ENCODE measurements around the gene ACTR2.
A peak's percentile ranks its signal among the peaks of the same experiment; 100 is the strongest.

ACTR2 gene

DNA sequence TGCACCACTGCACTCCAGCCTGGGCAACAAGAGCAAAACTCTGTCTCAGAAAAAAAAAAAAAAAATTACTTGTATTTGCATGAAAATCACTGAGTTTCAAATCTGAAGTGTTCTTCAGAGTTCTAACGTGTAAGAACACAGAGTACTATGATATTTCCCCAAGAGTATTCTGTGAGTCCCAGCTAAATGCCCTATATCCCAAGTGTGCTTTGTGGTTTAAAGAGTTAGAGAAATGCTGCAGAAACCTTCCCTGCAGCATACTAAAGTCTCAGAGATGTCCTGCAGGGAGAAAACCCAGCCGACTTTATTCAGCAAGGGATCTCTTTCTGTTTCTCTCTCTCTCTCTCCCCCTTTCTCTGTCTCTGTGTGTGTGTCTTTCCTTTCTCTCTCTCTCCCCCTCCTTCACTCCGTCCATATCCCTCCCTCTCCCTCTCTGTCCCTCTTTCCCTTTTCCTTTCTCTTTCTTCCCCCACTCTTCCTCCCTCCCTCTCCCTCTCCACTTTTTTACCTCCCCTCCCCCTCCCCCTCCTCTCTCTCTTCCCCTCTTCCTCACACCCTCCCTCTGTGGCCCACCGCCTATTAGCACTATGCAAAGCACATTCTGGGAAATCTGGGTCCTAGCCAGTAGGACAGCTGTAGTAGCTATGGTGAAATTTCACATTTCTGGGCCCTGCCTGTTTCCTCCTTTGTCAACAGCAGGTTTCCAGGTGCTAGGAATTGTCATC lies 54.2 kb downstream of the ACTR2 start:
- DNase-seq, result no peak

DNA sequence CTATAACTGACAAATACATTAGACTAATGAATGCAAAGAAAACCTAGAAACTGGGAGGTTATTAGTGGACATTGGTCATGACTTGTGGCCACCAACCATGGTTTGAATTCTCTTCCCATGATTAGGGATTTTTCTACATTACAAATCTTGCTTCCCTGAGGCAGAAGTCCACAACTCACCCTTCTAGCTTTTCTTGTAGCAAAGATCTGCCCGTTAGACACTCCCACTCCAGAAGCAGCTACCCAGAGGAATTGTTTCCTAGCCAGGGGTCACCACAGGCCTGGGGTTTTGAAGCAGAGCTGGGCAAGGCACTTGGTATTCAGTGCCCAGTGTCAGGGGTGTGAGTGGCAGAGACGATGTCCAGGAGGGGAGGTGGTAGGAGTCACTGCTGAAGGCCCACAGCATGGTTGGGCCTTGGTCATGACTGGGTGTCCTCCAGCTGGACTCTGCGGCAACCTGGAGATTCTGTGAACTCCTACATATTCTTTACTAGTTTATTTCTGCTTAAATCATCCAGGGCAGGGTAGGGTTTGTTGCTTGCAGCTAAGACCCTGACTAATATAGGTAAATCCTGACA lies 54.9 kb downstream of the ACTR2 start:
- DNase-seq, result no peak

DNA sequence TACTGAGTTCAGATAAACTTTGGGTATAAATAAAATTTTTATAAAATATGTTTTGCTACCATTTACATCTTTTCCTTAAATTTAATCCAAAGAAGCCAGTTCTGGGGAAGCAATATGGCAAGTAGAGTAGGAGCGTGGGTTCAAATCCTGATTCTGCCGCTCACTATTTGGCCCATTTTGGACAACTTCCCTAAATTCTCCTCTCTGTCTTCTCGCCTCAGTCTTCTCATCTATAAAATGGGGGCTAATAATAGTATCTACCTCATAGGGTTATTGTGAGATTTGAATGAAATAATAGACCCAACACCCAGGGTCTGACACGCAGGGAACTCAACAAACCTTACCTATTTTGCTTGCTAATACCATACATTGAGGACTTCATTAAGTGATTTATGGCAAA lies 59.7 kb downstream of the ACTR2 start:
- no peak for DNase-seq

DNA sequence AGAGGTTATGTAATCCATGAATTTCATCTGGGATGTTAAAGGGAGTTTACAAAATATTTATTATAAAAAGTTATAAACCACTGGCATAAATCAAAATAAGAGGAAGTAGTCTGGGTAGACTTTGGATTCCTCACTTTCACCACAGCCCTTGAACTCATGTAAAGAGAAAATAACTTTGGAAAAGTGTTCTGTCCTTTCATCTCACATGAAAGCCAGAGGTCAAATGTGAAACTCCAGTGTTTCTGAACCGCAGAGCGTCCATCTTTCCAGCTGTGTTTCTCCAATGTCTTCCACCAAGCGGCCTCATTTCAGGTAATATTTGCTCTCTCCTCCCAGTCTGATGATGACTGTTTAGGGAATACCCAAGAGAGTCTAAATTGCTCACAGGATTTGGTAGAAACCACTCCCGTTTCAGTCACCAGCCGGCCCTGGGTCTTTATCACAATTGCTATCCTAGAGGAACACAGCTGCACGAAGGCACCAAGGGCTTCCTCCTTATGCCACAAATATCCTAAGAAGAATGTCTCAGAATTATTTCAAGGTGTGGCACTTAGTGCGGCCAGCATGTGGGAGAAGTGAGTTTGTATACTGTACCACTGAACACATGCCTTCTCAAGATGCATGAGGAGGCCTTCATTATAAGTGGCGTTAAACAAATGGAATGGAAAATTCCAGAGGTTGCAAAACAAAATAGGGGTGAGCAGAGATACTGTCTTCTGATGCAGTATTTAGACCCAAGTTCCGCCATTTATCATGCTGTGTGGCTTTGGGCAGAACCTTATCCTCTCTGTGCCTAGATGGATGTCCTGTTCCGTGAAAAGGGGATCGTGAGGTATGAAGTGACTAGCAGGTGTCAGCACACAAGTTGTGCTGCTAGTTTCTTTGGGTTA lies 63.8 kb downstream of the ACTR2 start:
- DNase-seq, result no peak

DNA sequence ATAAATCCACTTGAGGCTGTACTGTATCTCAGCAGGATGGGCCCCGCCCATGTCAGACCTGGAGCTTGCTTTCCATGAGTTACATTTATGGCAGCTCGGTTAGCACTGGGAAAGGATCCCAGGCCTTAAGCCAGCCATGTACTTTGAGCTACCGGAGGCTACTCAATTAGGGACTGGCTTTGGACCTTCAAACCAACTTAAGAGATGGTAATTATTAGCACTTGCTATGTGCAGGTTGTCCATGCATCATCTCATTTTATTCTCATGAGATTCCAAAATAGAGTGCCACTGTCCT lies 64.4 kb downstream of the ACTR2 start:
- DNase-seq, result no peak

DNA sequence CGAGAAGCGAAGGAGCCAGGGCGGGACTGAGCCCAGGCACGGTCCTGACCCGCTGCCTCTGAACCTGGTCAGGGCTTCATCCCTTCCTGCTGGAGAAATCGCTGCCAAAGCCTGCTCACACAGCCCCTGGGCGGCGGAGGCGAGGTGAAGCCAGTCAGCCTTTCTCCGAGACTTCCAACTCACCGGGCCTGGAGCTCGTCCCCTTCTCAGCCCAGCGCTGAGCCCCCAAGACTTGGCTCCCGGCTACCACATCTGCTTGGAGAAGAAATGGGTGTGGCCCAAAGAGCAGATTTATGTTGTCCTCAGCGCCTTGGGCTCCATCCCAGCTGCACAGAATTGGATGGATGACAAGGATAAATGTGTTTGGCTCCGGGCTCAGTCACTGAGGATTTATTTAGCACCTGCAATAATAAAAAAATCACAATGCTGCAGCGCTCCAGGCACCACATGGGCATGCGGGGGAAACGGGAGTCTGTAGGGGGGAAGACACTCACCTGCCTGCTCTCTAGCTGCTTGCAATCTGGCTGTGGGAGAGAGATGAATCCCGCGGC lies 64.9 kb downstream of the ACTR2 start:
- DNase-seq, result no peak

DNA sequence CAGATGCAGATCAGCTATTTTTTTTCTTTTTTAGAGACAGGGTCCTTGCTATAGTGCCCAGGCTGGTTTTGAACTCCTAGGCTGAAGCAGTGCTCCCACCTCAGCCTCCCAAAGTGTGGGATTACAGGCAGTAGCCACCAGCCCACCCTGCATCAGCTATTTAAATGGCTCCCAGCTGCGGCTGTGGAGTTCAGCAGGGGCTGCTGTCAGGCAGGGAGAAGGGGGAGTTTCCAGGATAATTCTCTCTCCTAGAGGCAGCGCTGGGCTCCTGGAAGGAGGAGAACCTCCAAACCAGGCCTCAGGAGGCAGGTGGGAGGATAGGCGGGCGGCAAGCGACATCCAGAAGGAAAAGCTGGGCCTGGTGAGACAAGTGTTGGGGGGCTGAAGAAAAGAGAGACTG lies 65.7 kb downstream of the ACTR2 start:
- DNase-seq, result no peak

DNA sequence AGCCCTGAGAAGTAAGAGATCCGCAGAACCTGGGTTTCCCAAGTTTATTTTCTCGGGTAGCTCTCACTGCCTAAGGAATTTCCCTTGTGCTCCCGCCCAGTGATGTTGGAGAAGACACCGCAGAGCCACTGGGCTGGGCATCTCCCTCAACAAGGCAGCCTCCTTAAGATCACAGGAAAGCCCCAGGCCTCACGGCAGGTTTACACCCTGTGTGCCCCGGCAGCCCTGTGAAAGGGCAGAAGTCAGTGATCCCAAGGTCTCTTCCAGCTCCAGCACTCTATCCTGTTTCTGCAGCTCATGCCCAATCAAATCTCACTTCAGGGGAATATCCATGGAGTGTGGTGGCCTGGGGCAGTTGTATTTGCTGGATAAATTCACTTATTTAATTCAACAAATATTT lies 66.5 kb downstream of the ACTR2 start:
- DNase-seq, result no peak

DNA sequence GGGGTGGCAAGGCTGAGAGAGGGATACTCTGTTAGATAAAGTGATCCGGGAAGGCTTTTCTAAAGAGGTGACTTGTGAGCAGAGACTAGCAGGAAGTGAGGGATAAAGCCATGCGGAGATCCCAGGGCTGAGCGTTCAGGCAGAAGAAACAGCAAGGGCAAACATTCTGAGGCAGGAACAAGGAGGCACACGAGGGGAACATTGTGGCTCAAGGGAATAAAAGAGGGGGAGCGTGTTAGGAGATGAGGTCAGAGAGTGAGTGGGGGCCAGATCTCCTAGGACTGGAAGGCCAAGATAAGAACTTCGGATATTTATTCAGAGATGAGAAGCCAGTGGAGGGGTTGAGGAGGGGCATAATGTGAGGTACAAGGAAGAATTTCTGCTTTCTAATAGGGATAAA lies 67.1 kb downstream of the ACTR2 start:
- no peak for DNase-seq

DNA sequence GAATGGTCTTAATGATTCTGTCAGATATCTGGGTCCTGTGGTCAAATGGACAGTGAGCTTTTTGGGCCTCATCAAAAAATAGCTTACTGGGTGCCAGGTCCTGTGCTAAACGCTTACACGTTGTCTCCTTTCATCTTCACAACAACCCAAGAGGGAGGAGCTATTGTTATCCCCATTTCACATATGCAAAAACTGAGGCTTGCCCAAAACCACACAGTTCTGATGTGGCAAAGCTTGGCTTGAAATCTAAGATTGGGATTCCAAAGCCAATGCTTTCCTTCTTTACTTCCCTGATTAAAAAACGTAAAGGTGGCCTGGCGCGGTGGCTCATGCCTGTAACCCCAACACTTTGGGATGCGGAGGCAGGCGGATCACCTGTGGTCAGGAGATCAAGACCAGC lies 69.3 kb downstream of the ACTR2 start:
- DNase-seq, result no peak

DNA sequence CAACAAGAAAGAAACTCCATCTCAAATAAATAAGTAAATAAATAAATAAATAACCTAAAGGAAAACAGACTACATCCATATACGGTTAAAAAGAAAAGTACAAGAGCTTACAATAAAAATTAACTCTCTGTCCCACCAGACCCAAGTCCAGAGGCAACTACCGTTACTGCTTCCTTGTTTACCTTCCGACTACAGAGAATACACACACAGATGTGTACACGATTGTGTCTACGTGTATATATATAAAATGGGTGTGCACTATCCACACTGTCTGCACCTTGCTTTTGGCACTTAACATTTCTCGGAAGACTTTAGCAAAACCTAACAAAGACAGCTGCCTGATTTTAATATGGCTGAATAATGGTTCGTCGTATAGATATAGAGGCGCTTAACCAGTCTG lies 69.9 kb downstream of the ACTR2 start:
- no peak for DNase-seq

DNA sequence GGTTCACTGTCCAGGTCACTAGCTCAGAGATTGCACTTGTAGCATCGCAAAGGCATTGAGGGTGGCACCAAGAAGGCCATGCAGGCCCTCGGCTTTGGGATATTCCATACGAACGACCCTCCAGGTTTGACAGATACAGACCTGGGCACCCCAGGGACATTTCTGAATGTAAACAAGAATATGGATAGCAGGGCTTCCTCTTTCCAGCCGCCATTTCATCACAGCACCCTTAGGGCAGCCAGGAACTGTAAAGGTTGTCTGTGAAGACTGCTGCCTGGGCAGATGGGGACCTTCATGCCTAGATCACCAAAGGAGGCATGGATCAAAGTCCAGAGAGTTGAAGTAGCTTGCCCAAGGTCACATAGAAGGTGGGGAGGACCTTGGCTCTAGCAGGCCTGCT lies 70.5 kb downstream of the ACTR2 start:
- DNase-seq, result no peak

DNA sequence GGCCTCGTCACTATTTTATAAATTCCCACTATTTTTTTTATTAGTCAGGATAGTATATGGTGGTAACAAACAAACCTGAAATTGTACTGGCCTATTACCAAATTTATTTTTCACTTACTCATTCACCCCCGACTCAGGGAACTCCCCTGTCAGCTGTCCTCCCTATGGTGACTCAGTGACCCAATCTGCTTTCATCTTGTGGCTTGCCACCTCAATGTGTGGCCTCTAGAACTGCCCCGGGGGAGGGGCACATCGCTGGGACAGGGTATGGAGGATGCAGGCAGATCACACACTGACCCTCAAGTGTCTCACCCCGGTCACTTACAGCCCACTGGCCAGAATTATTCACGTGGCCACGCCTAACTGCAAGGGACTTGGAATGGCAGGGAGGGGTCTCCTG lies 71.6 kb downstream of the ACTR2 start:
- peak in 2 of 4 experiments; percentile 27 to 46 for DNase-seq

DNA sequence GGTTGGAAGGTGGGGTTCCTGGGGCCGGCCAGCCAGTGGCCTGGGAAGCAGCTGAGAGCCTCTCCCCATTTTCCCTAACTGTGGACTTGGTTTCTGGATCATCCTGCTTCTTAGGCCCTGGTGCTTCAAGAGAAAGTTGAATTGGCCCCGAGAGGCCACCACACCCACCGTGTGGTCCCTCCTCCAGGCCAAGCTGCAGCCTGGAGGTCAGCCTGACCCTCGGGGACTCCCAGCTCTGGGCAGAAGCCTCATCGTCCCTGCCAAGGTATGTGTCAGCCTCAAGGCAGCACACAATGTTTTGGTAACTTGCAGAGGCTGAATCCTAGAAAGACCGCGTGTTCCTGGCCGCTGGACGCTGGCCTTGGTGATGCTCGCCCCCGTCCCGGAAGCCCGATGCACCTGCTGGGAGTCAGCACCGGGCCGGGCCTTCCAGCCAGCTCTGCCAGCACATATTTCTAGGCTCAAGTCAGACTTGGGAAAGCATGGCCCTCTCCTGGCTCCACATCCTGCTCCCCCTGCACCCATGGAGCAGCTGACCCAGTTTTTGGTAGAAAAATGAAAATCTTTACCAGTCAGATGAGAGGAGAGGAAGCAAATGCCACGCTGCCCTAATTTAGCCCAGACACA lies 72.6 kb downstream of the ACTR2 start:
- no peak for DNase-seq

DNA sequence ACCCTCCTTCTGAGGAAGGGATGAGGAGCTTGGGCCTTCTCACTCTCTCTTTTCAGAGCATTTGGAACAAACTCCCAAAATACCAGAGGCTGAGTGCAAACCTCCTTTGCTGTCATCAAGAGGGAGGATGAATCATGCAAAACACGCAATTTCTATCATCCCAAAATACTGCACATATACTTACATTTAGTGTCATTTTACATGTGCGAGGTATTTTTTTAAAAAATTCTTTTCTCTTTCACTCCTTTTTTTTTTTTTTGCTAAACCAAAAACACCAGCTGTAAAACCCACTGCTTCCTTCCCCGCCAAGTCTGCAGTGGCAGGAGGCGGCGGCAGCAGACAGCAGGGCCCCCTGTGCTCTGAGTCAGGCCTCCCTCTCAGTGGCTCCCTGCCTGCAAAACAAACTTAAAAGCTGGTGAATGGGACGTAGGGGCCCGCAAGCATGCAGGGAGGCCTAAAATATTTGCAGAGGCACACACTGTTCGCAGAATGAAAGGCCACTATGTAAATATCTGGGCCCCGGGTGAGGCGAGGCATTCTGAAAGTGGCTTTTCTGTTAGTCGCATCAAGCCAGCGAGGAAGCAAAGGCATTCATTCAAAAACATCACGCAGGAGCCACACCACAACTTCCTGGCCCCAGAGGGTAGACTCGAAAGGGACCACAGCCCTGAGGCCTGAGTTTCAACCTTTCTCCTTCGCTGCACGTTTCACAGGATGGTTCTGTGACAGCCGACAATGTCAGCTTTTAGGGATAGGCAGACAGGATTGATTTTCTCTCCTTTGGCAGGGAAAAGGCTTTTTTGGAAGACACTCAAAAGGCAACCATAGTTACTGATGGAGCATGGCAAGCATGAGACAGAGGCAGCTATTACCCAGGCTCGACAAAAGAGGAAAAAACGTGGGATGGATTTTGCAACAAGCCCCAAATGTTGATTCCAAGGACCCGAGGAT lies 73.4 kb downstream of the ACTR2 start:
- DNase-seq, result peak; percentile 17 to 39 (median 27)

DNA sequence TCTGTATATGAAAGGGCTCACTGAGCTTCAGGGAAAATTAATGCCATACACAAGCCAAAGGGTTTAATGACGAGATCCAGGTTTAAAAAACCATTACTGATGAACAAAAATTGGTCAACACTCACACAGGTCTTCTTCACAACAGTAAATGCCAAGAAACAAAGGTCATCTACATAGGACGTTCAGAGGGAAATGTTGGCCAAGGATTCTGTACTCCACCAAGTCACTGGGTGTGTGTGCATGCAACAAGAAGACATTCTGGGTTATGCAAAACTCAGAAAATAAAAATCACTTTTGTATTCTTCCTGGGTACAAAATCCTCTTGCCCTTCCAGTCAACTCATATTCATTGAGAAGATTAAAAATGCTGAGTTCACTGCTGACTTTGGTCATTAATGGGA lies 78.3 kb downstream of the ACTR2 start:
- DNase-seq, result no peak

DNA sequence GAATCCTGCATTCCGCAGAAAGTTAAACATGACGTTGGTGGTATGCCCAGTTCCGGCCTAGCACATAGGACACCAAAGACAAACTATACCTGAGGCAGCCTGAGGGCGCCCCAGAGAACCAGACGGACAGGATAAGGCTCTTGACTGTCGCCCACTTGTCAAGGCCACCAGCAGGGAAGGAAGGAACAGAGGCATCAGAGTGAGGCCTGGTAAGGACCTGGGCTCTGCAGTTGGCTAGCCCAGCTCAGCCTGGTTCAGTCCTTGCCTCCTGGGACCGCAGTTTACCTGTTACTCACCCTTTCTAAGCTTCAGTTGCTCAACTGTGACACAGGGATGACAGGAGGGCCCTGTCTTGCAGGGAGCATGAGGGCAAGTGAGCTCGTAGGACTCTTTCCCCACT lies 82.1 kb downstream of the ACTR2 start:
- DNase-seq, result no peak

DNA sequence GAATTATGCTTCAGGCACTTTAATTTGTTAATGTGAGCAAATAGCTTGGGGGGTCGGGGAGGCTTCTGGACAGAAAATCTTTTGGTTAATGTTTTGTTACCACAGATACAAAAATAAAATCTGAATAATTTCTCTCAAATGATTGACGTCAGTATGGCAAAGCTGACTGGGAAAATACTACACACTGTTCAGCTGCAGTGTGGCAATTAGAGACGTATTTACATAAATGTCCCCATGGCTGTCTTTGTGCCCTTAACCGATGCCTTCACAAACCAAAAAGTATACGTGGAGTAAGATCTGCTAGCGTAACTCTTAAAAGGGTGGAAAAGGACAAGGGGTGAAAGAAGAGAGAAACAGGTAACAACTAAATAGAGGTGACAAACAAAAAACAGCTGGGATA lies 83.4 kb downstream of the ACTR2 start:
- no peak for DNase-seq

DNA sequence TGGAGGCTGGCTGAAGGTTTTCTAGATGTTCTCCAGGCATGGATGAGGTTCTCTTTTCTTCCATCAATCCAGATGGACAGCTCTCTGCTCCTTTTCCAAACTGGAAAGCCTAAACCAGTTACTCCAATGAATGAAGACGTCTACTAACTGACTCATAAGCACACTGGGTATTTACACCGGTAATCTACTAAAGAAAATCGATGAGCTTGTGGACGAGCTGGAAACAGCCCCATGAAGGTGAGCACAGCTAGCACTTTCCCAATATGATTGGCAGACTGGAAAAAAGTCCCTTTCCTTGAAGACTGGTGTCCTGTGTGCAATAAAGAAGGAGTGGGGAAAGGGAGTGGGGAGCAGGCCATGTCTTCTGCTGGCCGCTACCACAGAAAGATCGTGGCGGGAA lies 84.0 kb downstream of the ACTR2 start:
- no peak for DNase-seq

DNA sequence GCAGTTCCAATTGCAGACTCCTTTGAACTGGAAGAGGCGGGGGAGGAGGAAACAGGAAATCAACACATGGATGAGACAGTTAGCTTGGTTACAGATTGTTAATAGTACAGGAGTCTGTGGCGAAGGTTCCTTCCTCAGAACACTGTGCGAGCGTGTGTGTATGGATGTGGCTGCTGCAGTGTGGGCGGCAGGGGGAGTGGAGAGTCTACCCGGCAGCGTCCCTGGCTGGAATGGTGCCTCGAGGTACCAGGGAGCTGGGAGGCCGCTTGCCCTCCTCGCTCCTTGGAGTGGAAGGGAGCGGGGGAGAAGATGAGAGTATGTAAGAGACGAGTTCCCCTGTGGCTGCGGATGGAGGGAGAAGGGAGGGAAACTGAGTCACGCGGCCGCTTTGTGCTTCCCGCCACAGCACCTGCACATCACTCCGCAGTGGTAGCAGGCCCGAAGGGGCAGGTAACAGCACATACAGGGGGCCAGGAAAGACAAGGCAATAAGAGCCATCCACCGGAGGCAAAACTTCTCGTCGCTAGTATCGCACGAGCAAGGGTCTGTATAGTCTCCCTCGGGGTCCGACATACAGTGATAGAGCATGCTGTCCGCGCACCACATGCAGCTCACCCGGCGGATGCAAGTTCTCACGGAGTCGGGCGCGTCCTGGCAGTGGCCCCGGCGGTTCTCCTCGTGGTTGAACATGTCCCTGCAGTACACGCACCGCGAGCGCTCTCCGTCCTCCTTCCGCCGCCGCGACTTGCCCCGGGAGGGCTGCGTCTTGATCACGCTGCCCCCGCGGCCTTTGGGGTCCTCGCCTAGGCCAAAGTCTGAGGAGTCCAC lies 85.7 kb downstream of the ACTR2 start:
- DNase-seq, result no peak

DNA sequence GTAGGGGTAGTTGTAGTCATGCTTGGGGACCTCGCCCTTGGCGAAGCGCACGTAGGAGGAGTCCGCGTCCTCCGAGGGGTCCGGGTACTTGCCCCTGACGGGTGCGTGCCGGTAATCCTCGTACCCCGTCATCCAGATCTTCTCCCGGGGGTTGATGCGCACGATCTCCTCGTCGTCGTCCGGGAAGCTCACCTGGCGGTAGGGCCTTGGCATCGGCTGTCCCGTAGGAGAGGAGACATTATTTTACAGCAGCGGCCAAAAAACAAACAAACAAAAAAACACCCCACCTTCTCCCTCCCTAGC lies 86.3 kb downstream of the ACTR2 start:
- DNase-seq, result no peak
